ENCODE measurements around the gene CCR9.

CCR9 gene

GRCh38 chr3:45909542-45909941, 23.2 kb downstream of the CCR9 start:
- DNase-seq (ENCODE audit: low spot score), result no peak

GRCh38 chr3:45910892-45911291, 24.5 kb downstream of the CCR9 start:
- DNase-seq (ENCODE audit: low spot score), result no peak

GRCh38 chr3:45911511-45912226, 25.3 kb downstream of the CCR9 start:
- DNase-seq (ENCODE audit: low spot score), result no peak

- no peak for DNase-seq (ENCODE audit: low spot score)
Observed at GRCh38 chr3:45912435-45912834, 26.1 kb downstream of the CCR9 start.

- no peak for DNase-seq (ENCODE audit: low spot score)
Observed at GRCh38 chr3:45914362-45915058, 28.2 kb downstream of the CCR9 start.

GRCh38 chr3:45915059-45915439, 28.7 kb downstream of the CCR9 start:
- no peak for DNase-seq (ENCODE audit: low spot score)

GRCh38 chr3:45915518-45916231, 29.3 kb downstream of the CCR9 start:
- no peak for DNase-seq (ENCODE audit: low spot score)

GRCh38 chr3:45917146-45917898, 31.0 kb downstream of the CCR9 start:
- no peak for DNase-seq (ENCODE audit: low spot score)

GRCh38 chr3:45921158-45922038, 35.1 kb downstream of the CCR9 start:
- no peak for DNase-seq (ENCODE audit: low spot score)

- DNase-seq (ENCODE audit: low spot score), result no peak
Observed at GRCh38 chr3:45922039-45922326, 35.6 kb downstream of the CCR9 start.

GRCh38 chr3:45922950-45923590, 36.7 kb downstream of the CCR9 start:
- no peak for DNase-seq (ENCODE audit: low spot score)

GRCh38 chr3:45923755-45924154, 37.4 kb downstream of the CCR9 start:
- DNase-seq (ENCODE audit: low spot score), result no peak

GRCh38 chr3:45927881-45928280, 41.5 kb downstream of the CCR9 start:
- DNase-seq (ENCODE audit: low spot score), result no peak

- peak; percentile 16 for DNase-seq (ENCODE audit: low spot score)
Observed at GRCh38 chr3:45929042-45929679, 42.8 kb downstream of the CCR9 start.

- no peak for DNase-seq (ENCODE audit: low spot score)
Observed at GRCh38 chr3:45931496-45931895, 45.2 kb downstream of the CCR9 start.

- no peak for DNase-seq (ENCODE audit: low spot score)
Observed at GRCh38 chr3:45932112-45932511, 45.8 kb downstream of the CCR9 start.

- no peak for DNase-seq (ENCODE audit: low spot score)
Observed at GRCh38 chr3:45933591-45933990, 47.2 kb downstream of the CCR9 start.

- no peak for DNase-seq (ENCODE audit: low spot score)
Observed at GRCh38 chr3:45936261-45936660, 49.9 kb downstream of the CCR9 start.

- no peak for DNase-seq (ENCODE audit: low spot score)
Observed at GRCh38 chr3:45937206-45938042, 51.1 kb downstream of the CCR9 start.

GRCh38 chr3:45938043-45938435, 51.7 kb downstream of the CCR9 start:
- no peak for DNase-seq (ENCODE audit: low spot score)
